Measurements from ENCODE around the gene BRINP3. TPM values are rescaled to one million over a fixed set of nuclear protein-coding genes. Genes with fewer than 3 reads are reported as not detected.

BRINP3 gene
- total RNA-seq, 4 donors from 2014 or later: 0.19 TPM; not detected in 3

DNA sequence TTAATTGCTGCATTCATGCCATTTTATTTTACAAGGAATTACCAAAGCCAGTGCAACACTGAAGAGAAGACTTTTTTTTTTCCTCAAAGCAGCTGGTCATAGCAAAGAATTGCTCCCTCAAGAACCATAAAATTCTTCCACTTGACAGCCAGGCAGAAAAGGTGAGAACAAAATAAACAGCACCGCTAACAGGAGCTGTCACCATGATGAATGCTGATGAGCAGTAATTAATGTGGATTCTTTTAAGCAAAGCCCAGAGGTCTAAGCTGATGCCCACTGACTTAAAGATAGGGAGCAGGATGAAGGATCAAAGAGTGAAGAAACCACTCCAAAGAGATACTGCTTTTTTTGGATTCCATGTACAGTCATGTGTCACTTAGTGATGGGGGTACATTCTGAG, 428.4 kb downstream of the BRINP3 start:
- ATAC-seq (ENCODE audit: low FRiP score) (no peak), DNase-seq (ENCODE audit: low spot score) (no peak)
- TF ChIP-seq, protein P1, sequence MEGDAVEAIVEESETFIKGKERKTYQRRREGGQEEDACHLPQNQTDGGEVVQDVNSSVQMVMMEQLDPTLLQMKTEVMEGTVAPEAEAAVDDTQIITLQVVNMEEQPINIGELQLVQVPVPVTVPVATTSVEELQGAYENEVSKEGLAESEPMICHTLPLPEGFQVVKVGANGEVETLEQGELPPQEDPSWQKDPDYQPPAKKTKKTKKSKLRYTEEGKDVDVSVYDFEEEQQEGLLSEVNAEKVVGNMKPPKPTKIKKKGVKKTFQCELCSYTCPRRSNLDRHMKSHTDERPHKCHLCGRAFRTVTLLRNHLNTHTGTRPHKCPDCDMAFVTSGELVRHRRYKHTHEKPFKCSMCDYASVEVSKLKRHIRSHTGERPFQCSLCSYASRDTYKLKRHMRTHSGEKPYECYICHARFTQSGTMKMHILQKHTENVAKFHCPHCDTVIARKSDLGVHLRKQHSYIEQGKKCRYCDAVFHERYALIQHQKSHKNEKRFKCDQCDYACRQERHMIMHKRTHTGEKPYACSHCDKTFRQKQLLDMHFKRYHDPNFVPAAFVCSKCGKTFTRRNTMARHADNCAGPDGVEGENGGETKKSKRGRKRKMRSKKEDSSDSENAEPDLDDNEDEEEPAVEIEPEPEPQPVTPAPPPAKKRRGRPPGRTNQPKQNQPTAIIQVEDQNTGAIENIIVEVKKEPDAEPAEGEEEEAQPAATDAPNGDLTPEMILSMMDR (IDR thresholded peaks at IDR 0.05): no peak
